Suppressor macrophage (primary cell): ENCODE data around the gene C2orf92.

Source experiments
- DNase-seq, 4 experiments: peaks; one replicate each; pipeline ENCODE4 v3.0.0-alpha.2; 2020 to 2022

C2orf92 gene

GRCh38 chr2:97730245-97730644 lies 60.7 kb downstream of the C2orf92 start:
- DNase-seq = no peak

- no peak for DNase-seq
Observed at GRCh38 chr2:97731274-97732020, 61.9 kb downstream of the C2orf92 start.

DNA sequence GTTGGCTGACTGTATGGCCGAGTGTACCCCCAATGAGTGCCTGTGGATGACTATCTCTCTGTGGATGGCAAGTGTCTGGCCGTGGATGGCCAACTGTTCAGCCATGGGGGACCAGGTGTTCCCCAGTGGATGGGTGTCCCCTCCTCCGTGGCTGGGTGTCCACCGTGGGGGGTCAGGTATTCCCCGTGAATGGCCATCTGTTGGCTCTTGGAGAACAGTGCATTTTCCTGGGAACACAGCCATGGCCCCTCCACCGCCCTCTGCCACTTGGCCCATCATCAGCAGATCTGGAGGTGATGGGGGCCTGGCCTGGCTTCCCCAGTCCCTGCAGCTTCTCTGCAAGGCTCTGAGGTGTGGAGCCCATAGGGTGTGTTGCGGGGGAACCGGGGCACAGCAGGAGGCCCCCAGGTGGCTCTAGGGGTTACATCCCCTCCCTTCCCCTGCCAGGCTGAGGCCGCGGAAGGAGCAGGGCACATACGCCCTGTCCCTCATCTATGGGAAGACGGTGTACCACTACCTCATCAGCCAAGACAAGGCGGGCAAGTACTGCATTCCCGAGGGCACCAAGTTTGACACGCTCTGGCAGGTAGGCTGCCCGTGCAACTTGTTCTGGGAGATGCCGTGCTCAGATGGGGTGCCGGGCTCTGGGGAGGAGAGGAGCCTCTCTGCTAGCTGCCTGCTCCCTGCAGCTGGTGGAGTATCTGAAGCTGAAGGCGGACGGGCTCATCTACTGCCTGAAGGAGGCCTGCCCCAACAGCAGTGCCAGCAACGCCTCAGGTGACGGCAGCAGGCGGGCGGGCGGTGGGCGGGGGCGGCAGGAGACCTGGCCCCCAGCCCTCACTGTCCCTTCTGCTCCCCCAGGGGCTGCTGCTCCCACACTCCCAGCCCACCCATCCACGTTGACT lies 63.2 kb downstream of the C2orf92 start:
- DNase-seq = no peak

- no peak for DNase-seq
Observed at GRCh38 chr2:97733341-97734035, 64.0 kb downstream of the C2orf92 start.

DNA sequence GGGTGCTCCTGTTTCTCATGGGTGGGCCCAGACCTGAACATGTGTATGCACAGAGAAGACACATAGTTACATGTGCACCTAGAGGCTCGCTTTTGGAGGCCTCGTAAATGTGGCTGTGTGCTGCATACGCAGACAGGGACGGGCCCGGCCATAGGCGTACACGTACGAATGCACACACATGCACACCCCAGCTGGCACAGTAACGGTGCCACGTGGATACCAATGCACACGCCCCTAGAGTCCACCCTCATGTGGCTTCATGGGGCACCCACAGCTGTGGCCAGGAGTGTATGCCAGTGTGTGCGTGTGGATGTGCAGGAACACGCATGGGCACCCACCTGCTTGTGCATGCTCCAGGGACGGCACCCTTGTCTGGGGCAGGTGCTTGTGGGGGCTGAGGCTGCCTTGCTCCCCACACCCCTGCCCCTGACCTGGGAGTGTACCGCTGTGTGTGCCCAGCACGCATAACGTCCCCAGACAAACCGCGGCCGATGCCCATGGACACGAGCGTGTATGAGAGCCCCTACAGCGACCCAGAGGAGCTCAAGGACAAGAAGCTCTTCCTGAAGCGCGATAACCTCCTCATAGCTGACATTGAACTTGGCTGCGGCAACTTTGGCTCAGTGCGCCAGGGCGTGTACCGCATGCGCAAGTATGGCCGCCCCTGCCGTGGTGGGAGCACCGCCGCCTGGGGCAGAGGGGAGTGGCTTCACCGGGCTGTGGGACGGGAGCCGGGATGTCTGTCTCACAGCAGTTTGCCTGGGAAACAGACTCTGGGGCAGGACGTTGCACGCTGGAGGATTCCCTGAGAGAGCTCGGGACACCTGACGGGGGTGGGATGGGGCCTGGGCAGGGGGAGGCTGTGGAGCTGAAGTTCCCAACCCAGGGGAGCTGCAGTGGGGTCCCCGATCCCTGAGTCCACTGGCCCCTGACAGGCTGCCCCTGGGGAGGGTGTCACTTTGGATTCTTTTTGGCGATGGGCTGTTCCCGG lies 64.8 kb downstream of the C2orf92 start:
- DNase-seq = no peak

DNA sequence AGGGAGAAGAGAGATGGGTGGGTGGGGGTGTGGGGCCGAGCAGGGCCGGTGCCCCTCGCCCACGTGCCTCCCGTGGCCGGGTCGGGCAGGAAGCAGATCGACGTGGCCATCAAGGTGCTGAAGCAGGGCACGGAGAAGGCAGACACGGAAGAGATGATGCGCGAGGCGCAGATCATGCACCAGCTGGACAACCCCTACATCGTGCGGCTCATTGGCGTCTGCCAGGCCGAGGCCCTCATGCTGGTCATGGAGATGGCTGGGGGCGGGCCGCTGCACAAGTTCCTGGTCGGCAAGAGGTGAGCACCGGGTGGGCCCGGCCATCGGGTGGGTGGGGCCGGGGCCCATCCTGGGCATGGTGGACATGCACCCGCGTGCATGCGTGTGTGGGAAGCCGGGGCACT lies 65.6 kb downstream of the C2orf92 start:
- no peak for DNase-seq

DNA sequence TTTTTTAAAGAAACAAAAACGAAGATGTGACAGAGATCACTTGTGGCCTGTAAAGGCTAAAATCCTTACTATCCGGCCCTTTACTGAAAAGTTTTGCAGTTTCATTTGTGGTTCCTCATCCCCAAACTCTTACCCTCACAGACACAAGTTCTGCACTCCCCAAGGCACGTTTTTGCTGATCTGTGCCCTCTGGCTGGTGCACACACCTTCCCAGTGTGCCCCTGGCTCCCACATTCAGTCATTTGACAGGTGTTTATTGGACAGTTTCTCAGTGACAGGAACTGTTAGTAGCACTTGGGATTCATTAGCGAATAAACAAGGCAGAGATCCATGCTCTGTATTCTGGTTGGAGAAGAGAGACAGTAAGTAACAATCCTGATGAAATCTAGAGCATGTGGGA lies 66.7 kb downstream of the C2orf92 start:
- no peak for DNase-seq

DNA sequence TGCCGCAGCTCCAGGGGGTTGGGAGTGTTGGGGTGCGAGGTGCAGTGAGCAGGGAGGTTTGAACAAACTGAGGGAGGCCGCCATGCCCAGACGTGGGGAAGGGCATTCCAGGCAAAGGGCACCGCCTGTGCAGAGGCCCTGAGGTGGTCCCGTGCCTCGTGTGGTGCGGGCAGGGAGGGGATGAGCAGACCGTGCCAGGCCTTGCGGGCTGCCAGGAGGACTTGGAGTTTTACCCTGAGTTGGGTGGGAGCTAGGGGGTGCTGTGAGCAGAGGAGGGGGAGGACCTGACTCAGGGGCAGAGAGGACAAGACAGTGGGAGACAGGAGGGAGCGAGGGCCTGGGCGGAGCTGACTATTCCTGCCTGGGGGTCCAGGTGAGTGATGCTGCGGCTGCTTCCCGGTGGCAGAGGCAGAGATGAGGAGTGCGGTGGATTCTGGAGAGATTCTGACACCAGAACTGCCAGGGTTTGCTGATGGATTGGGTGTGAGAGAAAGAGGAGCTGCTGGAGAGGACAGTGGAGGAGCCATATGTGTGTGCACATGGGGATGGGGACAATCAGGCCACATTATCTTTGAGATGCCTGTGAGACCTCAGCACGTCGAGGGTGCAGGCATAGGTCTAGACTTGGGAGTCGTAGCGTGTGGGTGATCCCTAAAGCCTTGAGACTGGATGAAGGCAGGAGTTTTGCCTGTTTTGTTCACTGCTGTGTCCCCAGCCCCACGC lies 67.3 kb downstream of the C2orf92 start:
- DNase-seq = no peak

DNA sequence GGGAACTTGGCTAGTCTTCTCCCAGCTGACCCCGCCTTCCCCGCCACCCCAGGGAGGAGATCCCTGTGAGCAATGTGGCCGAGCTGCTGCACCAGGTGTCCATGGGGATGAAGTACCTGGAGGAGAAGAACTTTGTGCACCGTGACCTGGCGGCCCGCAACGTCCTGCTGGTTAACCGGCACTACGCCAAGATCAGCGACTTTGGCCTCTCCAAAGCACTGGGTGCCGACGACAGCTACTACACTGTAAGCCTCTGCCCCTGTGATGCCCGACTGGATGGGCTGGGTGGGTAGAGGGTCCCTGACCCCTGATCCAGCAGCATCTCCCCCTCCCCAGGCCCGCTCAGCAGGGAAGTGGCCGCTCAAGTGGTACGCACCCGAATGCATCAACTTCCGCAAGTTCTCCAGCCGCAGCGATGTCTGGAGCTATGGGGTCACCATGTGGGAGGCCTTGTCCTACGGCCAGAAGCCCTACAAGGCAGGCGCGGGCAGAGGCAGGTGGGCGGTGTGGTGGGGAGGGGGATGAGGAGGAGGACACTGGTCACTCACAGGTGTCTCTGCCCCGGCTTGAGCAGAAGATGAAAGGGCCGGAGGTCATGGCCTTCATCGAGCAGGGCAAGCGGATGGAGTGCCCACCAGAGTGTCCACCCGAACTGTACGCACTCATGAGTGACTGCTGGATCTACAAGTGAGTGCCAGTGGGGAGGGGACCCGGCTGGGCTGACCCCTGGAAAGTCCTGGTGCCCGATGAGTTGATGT lies 68.1 kb downstream of the C2orf92 start:
- DNase-seq = no peak

DNA sequence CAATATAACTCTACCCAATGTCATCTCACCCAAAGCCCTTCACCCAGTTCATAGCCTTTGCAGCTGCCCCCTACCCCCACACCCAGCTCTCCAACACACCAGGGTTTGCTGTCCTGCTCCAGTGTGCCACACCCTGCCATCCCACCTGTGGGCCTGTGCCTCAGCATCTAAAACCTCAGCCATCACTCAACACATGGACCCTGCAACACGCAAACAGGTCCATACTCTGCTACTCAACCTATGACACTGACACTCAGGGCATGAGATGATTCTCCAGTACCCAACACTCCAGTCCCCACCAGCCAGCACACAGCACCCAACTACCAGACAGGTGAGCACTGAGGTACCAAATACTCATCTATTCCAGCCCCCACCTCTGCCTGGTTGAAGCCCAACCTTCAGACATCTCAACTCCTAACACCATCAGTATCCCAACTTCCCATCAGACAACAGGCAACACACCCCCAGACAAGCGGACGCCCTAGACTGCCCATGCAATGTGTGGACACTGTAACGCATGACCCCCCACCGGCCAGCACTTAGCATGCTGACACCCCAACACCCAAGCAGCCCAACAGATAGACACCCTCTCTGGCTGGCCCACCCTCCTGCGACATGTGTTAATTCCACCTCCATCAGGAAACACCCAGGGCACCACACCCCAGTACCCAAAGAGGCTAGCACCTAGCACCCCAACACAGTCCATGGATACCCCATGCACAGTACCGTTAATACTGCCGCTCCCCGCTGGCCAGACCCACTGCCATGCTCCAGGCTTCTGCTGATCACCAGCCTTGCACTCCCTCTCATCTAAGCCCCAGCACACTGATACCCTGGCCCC lies 68.9 kb downstream of the C2orf92 start:
- DNase-seq = no peak

- DNase-seq = no peak
Observed at GRCh38 chr2:97739020-97739892, 69.7 kb downstream of the C2orf92 start.

DNA sequence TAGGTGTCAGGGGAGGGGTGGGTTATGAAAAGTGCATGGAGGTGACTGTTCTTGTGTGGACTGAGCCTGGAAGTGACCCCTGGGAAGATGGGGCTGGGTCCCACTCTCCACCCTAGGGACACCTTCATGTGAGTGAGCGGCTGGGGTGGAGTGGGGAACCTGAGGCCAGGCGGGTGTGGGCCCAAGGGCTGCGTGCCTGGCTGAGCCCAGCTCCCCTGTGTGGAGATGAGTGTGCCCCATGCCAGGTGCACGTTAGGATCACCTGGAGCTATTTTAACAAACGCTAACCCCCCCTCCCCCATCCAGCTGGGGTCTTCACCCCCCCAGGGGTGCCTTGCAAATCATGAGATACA lies 70.4 kb downstream of the C2orf92 start:
- DNase-seq = no peak

DNA sequence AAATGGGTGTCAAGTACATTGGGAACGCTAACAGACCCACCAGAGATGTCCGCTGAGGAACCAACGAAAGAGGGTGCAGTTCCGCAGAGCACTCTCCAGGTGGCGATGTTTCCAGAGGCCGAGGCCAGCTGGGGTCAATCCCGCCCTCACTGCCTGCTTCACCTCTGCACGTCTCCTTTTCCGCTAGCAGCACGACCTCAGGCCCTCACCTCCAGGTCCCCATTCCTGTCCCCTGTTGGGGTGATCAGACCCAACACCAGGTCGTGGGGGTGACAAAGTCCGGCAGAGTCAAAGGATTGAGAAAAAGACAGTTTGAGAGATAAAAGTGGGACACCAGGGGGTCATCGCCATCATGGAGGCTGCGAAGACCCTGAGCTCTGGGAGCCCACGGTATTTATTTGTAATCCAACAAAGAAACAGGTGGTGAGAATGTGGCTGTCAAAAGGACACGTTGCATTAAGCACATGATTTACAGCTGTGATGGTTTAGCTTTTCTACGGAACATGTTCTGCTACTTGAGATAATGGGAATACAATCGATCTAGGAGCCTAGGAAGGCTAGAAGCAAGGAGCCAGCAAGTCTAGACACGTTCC lies 71.2 kb downstream of the C2orf92 start:
- peak; percentile 64 to 73 (median 69) for DNase-seq

- no peak for DNase-seq
Observed at GRCh38 chr2:97741251-97741650, 71.7 kb downstream of the C2orf92 start.

DNA sequence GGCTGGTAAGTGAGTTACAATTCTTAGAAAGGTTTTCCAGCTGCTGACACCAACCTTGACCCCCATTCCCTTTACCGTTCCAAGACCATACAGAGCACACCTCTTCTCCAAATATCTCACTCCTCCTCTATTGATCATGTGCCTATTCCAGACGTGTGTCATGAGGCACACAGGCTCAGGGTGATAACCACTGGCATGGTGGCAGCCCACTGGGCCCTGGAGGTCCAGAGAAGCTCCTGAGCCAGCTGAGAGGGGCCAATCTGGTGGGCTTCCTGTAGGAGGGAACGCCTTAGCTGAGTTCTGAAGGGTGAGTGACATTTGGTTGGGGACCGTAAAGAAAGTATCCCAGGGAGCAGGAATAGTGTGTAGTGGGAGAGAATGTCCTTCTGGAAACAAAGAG lies 72.2 kb downstream of the C2orf92 start:
- no peak for DNase-seq

DNA sequence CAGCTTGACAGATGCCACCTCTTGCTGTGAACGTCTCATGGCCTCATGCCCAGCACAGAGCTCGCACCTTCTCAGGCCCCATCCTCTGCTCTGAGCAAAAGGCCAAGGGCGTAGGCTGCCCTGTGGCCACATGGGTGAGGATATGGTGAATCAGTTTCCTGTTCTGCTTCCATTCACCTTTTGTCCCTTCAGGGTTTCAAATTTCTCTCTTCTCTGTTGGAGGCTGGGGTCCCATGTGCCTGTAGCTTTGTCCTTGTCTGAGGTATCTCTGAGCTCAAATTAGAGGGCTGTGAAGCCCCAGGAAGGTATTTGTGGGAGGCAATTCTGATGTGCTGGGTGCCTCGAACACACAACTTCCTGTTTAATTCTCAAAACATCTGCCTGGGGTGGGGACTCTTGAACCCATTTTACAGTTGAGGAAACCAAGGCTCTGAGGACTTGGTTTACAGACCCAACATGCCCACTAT lies 72.9 kb downstream of the C2orf92 start:
- DNase-seq = peak; percentile 12 to 41 (median 24)

DNA sequence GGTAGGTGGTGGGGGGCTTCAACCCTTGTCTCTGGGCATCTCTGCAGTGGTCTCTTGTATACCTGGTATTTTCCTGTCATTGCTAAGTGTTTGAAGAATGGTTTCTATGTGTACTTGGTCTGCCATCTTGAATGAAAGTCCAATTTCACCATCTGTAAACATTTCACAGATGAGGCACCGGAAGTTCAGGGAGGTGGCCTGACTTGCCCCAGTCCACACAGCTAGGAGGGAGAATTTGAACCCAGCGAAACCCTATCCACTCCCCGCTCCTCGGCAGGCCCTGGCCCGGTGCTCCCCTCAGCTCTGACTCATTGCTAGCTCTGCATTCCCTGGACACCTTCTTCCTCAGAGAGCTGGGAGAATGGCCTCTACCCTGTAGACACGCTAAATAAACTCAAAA lies 74.4 kb downstream of the C2orf92 start:
- DNase-seq = no peak
